Measurements from ENCODE around the gene XRCC6.
A peak's percentile ranks its signal among the peaks of the same experiment; 100 is the strongest.

XRCC6 gene

DNA sequence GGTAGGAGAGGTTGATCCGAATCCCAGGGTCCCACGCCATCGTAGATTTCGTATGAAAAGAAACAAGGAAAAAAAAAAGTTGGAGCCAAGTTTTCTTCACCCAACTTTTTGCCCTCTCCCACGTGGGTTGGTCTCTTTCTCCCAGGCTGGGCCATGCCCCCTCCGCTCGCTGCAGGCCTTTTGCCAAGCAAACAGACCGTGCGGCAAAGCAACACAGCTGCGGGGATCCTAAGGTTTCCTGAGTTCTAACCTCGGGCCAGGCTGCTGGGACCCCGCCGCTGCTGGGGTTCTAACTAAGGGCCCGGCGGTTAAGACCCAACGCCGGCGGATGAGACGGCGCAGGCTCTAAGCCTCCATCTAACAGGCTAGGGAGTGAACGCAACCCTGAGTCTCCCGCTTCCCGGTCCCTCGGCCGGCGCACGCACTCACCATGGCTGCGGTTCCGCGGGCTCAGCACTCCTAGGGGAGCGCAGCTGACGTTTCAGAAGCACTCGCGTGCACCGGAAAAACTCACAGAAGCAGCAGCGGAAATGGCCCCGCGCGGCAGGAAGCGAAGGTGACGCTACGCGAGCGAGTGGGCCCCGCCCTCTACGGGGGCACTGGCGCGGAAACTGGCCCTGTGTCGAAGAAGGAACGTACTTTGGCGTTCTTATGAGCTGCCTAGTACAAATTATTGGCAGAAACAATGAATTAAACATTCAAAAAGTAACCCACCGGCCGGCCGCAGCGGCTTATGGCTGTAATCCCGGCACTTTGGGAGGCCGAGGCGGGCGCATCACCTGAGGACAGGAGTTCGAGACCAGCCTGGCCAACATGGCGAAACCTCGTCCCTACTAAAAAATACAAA lies 67.5 kb downstream of the XRCC6 start, which contains the start of gene SNU13:
Gene SNU13, minus strand, starts transcription at position 503 of the 847 bp plus-strand sequence. Its CDS starts 71 bp downstream, at position 432.
- DNase-seq: peak; percentile 97

DNA sequence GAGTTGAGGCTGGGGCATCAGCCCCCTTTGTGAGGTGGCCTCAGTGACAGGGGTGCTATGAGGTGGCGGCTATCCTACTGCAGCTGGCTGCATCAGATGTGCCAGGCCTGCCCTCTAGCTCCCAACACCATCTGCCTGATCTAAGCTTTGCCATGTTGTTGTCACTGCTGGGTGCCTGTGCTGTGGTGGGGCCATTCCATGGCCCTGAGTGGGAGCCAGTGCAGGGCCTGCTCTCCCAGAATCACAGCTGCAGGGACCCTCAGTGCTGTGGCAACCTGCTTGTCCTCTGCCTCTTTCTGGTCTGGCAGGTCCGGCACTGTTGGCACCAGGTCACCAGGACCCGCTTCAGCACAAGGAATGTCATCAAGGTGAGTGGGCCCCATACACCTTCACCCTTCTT lies 69.4 kb downstream of the XRCC6 start:
- no peak for DNase-seq

DNA sequence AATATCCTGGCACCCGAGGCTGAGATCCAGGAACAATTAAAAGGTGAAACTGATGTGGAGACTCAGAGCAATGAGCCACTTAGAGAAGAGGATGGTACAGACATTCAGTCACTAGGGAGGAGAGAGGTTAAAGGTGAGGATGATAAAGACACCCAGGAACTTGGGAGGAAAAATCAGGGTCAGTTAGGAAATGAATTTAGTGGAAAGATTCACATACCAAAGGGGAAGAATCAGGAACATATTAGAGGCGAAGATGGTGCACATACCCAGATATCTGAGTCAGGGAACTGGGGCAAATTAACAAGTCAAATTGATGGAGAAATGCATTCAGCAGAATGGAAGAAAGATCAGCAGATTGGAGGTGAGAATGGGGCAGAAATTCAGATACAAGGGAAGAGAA lies 74.1 kb downstream of the XRCC6 start:
- DNase-seq: no peak

DNA sequence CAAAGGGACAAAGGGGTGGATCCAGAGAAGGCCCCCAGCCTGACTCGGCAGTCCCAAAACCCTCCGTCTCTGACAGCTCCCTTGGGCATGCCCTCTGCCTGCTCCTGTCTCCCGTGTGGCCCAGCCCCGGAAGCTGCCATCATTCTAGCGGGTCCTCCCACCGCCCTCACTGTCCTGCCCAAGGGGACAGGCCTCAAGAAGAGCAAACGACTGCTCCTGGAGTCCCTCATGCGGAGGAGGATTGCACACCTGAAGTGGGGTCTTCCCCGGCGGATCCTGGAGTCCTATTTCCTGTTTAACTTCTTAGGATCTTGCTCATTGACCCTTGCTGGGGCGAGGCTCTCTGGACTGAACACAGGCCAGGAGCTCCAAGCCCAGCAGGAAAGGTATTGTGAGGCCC lies 75.6 kb downstream of the XRCC6 start:
- DNase-seq: no peak

DNA sequence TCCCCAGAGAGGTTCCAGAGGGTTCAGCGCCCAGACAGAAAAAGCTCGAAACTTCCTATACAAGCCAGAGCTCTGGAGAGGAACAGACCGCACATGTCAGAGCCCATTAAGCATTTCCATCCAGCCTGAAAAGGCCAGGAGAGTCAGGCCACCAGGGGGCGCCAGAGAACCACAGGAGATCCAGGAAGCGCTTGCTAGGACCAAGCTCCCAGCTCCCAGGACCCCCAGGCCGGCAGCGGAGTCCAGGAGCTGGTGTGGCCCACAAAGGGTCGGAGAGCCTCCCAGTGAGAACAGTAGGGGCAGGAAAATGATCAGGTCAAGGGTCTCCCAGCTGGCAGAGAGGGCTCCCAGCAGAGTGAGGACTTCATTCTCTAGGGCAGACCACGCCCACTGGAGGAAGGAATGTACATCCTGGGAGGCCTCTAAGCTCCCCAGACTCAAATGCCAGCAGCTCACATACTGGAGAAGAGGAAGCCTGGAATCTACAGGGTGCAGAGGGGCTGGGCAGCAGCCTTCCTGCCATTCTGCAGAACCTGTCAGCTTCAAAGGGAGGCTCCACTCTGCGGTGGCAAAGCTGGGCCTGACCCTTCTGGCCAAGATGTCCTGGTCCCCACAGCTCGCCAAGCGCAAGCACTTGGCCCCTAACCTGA lies 76.2 kb downstream of the XRCC6 start:
- peak; percentile 77 for DNase-seq

DNA sequence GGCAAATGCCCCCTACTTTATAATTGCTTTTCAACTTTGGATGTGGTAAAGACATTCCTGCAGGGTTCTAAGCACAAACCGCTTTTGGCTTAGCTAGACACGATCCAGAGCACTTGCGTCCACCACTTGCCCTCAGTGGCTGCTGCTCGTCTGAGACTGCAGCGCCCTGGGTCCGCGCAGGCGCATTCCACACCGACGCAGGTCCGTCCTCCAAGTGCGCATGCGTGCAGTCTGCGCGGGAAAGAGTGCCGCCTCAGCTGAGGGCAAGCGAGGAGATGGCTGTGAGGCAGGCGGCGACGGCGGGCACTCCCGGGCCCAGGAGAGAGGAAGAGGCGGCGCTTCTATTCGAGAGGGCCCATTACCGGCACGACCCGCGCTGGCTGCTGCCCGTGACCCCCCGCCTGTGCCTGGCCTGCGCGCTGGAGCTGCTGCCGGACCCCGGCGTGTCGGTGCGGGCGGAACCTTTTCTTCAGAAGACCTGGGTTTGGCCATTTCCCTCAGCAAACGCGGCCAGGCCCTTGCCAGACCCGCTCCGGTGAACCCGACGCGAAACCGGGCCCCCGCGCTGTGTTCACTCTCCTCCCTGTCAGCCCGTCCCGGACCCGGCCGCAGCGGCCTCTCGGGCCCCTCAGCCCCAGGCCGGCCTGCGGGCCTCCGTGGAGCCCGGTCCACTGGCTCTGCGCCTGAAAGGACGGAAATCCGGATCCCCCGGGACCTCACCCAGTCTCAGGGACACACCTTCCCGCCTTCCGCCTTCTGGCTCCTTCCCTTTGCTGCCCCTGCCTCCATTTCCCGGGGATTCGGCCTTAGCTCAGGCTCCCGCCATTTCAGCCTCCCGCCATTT lies 78.4 kb downstream of the XRCC6 start, which contains the start of gene MEI1:
Gene MEI1, plus strand, starts transcription at position 240 of the 844 bp plus-strand sequence. Its CDS starts 36 bp downstream, at position 276.
- DNase-seq: no peak

DNA sequence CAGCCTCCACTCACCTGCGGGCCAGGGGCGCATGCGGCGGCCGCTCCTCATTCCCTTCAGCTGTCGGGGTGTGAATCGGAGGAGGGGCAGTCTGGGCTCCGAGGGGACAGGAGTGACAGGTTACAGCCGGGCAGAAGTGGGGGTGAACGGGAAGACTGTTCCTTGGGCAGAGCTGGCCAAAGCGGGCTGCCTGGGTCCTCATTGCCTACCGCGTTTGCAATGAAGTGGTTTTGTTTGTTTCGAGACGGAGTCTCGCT lies 78.9 kb downstream of the XRCC6 start:
- DNase-seq: no peak

DNA sequence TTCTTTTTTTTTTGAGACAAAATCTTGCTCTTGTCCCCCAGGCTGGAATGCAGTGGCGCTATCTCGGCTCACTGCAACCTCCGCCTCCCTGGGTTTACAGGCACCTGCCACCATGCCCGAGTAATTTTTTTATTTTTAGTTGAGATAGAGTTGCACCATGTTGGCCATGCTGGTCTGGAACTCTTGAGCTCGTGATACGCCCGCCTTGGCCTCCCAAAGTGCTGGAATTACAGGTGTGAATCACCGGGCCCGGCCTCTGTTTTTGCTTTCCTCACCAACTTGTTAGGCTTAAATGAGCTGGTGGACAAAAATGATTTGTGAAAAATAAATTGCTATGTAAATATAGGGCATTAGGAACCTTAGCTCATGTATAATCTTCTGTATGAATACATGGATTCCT lies 81.7 kb downstream of the XRCC6 start:
- no peak for DNase-seq

DNA sequence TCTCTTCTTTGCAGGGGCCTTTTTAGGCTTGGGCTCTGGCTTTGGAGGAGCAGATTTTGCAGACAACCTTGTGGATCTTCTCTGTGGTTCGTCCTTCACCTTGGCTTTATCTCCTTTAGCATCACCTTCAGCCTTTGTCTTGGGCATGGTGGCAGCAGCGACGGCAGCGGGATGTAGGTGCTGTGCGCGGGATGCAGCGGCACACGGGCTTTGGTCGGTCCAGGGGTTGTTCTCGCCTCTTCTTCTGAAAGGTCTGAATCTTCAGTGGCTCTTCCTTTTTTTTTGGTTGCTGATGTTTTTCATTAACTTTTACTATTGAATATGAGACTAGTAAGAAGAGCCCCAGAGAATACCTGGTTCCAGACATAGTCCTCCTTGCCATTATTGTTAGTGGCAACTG lies 88.2 kb downstream of the XRCC6 start:
- no peak for DNase-seq

DNA sequence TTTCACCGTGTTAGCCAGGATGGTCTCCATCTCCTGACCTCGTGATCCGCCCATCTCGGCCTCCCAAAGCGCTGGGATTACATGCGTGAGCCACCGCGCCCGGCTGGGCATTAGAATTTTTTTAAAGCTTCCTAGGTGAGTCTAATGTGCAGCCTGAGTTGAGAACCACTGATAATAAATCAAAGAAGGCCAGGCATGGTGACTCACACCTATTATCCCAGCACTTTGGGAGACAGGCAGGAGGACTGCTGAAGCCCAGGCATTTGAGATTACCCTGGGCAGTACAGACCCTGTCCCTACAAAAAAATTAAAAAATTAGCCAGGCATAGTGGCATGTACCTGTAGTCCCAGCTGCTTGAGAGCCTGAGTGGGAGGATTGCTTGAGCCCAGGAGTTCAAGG lies 91.9 kb downstream of the XRCC6 start:
- no peak for DNase-seq
